Heart right ventricle (tissue), 16 donors: Measurements from ENCODE around the gene PC. TPM values are rescaled to one million over a fixed set of nuclear protein-coding genes. Genes with fewer than 3 reads are reported as not detected.

Experiments
- ATAC-seq, 8 donors: fragments of 200-7000 bp; cut with Tn5 transposase; one replicate each; pipeline ENCODE4 v1.9.1; 2020; ENCODE audit warnings: mild to moderate bottlenecking in 8 of 8, moderate library complexity in 8 of 8, moderate number of reproducible peaks in 1 of 8
- DNase-seq, 2 donors: peaks; one replicate each; pipeline ENCODE4 v3.0.0-alpha.2; 2020
- H3K27ac ChIP-seq, 10 donors: fragments of 200-600 bp; sonication (generic) in 2 of 10; one replicate each; pipeline versions ENCODE4 v1.5.0 to v1.8.0; 2020 to 2022; ENCODE audit warnings: mild to moderate bottlenecking in 3 of 10
- H3K27me3 ChIP-seq, 7 donors: fragments of 200-600 bp; one replicate each; pipeline ENCODE4 v1.8.0; 2021 to 2022; ENCODE audit warnings: mild to moderate bottlenecking in 2 of 7
- H3K36me3 ChIP-seq, 9 donors: fragments of 200-600 bp; sonication (generic) in 1 of 9; one replicate each; pipeline versions ENCODE4 v1.5.0 to v1.8.0; 2020 to 2022; ENCODE audit warnings: mild to moderate bottlenecking in 2 of 9
- H3K4me1 ChIP-seq, 9 donors: fragments of 200-600 bp; sonication (generic) in 1 of 9; one replicate each; pipeline versions ENCODE4 v1.5.0 to v1.8.0; 2020 to 2022; ENCODE audit warnings: mild to moderate bottlenecking in 4 of 9
- H3K4me3 ChIP-seq, 10 donors: fragments of 200-600 bp; sonication (generic) in 2 of 10; one replicate each; pipeline versions ENCODE4 v1.5.0 to v1.8.0; 2020 to 2022; ENCODE audit warnings: mild to moderate bottlenecking in 7 of 10, moderate library complexity in 2 of 10
- H3K9me3 ChIP-seq, 11 donors: fragments of 200-600 bp in 10 of 11; sonication (generic) in 2 of 11; one replicate each; pipeline versions ENCODE4 v1.5.0 to v1.8.0; 2013 to 2022; ENCODE audit warnings: mild to moderate bottlenecking in 2 of 11, control low read depth in 1 of 11, moderate library complexity in 1 of 11
- WGBS, 2 donors: extraction: QIAGEN DNeasy Blood & Tissue Kit; methylation state at CpG; one replicate each; pipeline ENCODE4 v1.1.7; 2013; ENCODE audit warnings: inconsistent platforms in 1 of 2; 5-methylcytosine and 5-hydroxymethylcytosine counted together
- intact Hi-C, 10 donors: fragments of 100-400 bp; cut with DNase I; formaldehyde crosslinking; loops; one replicate each; pipeline versions ENCODE4 v1.11.1 to v1.14.2; 2022
- polyA plus RNA-seq, 2 donors: library from polyadenylated mRNA; stranded (reverse); fragments of 200-250 nt; gene quantifications; one replicate each; pipeline ENCODE4 v1.2.3, GENCODE V29; 2013
- total RNA-seq, 10 donors: library from RNA; stranded (reverse); fragmentation: NEBNext Ultra II Directional in 3 of 10; extraction: Animal tissue kit (Norgen Biotek cat#: 25700) in 3 of 10; gene quantifications; one replicate each; pipeline versions ENCODE4 v1.2.1 to v1.2.4, GENCODE V29; 2021 to 2023
- TF ChIP-seq, protein P1 (sequence below), 9 donors: fragments of 200-600 bp; sonication (generic) in 2 of 9; IDR thresholded peaks; one replicate each; pipeline versions ENCODE4 v1.5.0 to v1.8.0; 2021 to 2022; ENCODE audit warnings: antibody characterized with exemption in 9 of 9, mild to moderate bottlenecking in 5 of 9, moderate library complexity in 1 of 9
- donor health status: Arrhythmogenic right ventricular cardiomyopathy.
- donor health status: ischemic (EF 13 %, LVEDD 7.1; RV severe dilation, severe dysfunction).
- donor health status: healthy with polysubstance abuse.
- donor health status: DM: no; HTN: yes; CAD: no.
- donor health status: DM: no; HTN: no; CAD: no.
- donor health status: ischemic (EF 25% LVEDD 6.9; RV normal size, moderate dysfunction).
- donor health status: ischemic (EF 25% LVEDD 5.7; RV mildly dilated, moderate dysfunction).
- donor health status: healthy.
- donor health status: DM: yes; HTN: yes; CAD: no.
- donor health status: Ischemic cardiomyopathy.
- donor health status: ischemic (EF 35%, LVEDD 5.7; RV mildly dilated, moderate dysfunction).
- donor health status: nonischemic (EF 11% LVEDD 7.7; RV severe dilation, severe dysfunction).
- donor health status: DM: yes; HTN: yes; CAD: no.
- donor health status: PGD.
- donor health status: ischemic (EF 29% LVEDD 5.4; RV normal size, mild dysfunction).
- donor health status: nonischemic (EF 23%, LVEDD 6.1; RV moderate dilation, normal function).

Gene PC
- total and polyA plus RNA-seq, 12 donors = 6.8 to 26.0 (median 11.2) TPM

DNA sequence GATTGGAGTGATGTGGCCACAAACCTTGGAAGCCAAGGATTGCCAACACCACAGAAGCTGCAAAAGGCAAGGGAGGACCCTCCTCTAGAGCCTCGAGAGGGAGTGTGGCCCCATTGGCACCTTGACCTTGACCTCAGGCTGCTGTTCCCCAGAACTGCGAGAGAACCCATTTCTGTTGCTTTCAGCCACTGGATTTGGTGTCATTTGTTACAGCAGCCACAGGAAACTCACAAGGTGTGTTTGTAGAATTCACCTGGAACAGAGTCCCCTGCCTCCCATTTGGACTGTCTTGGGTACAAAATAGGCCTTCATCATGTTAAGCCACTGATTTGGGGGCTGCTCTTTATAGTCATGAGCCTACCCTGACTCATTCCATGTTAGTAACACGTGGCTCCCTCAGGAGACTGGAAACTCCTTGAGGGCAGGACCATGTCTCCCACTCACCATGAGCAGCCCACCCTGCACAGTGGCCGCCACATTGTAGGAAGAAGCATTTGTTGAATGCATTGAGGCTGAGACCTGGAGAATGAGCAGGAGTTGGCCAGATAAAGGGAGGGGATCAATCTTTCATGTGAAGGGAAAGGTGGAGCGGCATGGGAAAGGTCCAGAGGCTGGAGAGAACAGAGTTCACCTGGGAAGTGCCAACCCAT, 25.2 kb upstream of the PC start:
- no peaks in the 10 kb centered on the region for H3K27me3 ChIP-seq
- ATAC-seq (no peak), DNase-seq (no peak)
- H3K9me3 ChIP-seq = peaks cover 0 to 15% (median 5%) of the 10 kb centered on the region in 11 donors
- no peaks in the 10 kb centered on the region for H3K36me3 ChIP-seq
- H3K27ac ChIP-seq = no peak overlapping the region
- peaks cover 2 to 28% (median 12%) of the 10 kb centered on the region in 9 donors for H3K4me1 ChIP-seq
- 92 to 94% methylated on average over 5 of the region's 5 CpGs for WGBS, 2 donors
- TF ChIP-seq, protein P1, sequence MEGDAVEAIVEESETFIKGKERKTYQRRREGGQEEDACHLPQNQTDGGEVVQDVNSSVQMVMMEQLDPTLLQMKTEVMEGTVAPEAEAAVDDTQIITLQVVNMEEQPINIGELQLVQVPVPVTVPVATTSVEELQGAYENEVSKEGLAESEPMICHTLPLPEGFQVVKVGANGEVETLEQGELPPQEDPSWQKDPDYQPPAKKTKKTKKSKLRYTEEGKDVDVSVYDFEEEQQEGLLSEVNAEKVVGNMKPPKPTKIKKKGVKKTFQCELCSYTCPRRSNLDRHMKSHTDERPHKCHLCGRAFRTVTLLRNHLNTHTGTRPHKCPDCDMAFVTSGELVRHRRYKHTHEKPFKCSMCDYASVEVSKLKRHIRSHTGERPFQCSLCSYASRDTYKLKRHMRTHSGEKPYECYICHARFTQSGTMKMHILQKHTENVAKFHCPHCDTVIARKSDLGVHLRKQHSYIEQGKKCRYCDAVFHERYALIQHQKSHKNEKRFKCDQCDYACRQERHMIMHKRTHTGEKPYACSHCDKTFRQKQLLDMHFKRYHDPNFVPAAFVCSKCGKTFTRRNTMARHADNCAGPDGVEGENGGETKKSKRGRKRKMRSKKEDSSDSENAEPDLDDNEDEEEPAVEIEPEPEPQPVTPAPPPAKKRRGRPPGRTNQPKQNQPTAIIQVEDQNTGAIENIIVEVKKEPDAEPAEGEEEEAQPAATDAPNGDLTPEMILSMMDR (IDR thresholded peaks at IDR 0.05) = no peak
- intact Hi-C loops = no loop called here
- no peak overlapping the region for H3K4me3 ChIP-seq

DNA sequence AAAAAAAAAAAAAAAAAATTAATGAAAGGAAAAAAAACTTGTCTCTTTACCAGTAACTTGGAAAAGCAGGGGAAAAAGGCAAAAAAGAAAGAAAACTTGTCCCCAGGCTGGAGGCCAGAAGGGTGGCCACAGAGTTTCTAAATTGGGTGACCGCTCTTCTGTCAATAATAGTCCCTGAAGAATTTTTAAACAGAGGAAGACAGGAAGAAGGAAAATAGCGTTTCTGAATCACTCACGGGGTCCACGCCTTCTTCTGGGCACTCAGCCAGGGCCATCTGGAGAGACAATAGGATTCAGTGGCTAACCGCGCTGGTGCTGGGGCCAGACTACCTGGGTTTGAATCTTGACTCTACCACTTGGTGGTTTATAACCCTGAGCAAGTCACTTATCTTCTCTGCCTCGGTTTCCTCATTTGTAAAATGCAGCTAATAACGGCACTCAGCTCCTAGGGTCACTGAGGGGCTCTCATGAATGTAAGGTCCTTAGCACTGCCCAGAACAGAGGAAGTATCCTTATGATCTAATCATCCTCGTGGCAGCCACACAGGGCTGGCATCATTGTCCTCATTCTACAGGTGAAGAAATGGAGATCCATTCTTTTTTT, 23.9 kb upstream of the PC start:
- peaks cover 0 to 16% (median 5%) of the 10 kb centered on the region in 11 donors for H3K9me3 ChIP-seq
- DNase-seq = peak; percentile 84 to 93
- H3K4me3 ChIP-seq = no peak overlapping the region
- peak in 7 of 8 donors; percentile 52 to 88 (median 73) for ATAC-seq
- H3K27me3 ChIP-seq = no peaks in the 10 kb centered on the region
- H3K4me1 ChIP-seq = peaks cover 2 to 28% (median 12%) of the 10 kb centered on the region in 9 donors
- no peaks in the 10 kb centered on the region for H3K36me3 ChIP-seq
- intact Hi-C loops = no loop called here
- TF ChIP-seq, protein P1 (IDR thresholded peaks at IDR 0.05) = no peak
- peak overlapping the region in 2 of 10 donors; percentile 8 to 17 for H3K27ac ChIP-seq
- 16 to 24% methylated on average over 9 of the region's 9 CpGs for WGBS, 2 donors

DNA sequence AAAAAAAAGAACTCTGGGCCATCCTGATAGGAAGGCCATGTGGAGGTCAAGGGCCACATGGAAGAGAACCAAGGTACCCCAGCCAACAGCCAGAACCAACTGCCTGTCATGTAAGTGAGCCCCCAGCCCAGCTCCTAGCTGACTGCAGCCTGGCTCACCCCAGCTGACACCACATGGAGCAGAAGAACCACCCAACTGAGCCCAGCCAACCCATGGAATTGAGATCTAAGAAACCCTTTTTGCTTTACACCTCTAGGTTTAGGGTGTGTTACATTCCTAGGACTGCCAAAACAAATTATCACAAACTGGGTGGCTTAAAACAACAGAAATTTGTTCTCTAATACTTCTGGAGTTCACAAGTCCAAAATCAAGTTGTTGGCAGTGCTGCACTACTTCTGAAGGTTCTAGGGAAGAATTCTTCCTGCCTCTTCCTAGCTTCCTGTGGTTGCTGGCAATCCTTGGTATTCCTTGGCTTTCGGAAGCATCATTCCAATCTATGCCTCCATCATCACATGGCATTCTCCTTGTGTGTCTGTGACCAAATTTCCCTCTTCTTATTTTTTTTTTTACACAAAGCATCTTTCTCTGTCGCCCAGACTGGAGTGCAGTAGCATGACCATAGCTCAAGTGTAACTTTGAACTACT, 21.3 kb upstream of the PC start:
- 90 to 94% methylated on average over 2 of the region's 2 CpGs for WGBS, 2 donors
- intact Hi-C loops = no loop called here
- Histone ChIP-seq H3K27ac (no peak overlapping the region), H3K9me3 (peaks cover 0 to 16% (median 5%) of the 10 kb centered on the region in 11 donors), H3K4me3 (no peak overlapping the region), H3K27me3 (no peaks in the 10 kb centered on the region), H3K36me3 (no peaks in the 10 kb centered on the region), H3K4me1 (peaks cover 0 to 24% (median 12%) of the 10 kb centered on the region in 9 donors)
- TF ChIP-seq, protein P1 (IDR thresholded peaks at IDR 0.05) = no peak
- DNase-seq = no peak
- no peak for ATAC-seq

DNA sequence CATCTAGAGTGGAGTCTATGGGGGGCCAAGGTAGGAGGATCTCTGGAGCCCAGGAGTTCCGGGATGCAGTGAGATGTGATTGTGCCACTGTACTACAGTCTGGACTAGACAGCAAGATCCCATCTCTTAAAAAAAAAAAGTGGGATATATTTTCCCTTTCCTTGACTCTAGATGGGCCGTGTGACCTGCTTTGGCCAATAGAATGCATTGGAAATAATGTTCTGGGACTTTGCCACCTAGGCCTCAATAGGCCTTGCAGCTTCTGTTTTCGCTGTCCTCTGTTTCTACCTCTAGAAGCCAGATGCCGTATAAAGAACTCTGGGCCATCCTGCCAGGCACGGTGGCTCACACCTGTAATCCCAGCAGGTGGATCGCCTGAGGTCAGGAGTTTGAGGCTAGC, 20.5 kb upstream of the PC start:
- peaks cover 0 to 16% (median 5%) of the 10 kb centered on the region in 11 donors for H3K9me3 ChIP-seq
- WGBS, 2 donors = 98 to 99% methylated on average over 6 of the region's 6 CpGs
- intact Hi-C loops = no loop called here
- TF ChIP-seq, protein P1 (IDR thresholded peaks at IDR 0.05) = no peak
- no peak overlapping the region for H3K4me3 ChIP-seq
- ATAC-seq (no peak), DNase-seq (no peak)
- H3K27me3 ChIP-seq = no peaks in the 10 kb centered on the region
- no peaks in the 10 kb centered on the region for H3K36me3 ChIP-seq
- H3K27ac ChIP-seq = no peak overlapping the region
- peaks cover 0 to 16% (median 11%) of the 10 kb centered on the region in 9 donors for H3K4me1 ChIP-seq
